ENCODE measurements around the gene HIGD2A.
"Not testable (repeated sequence)": the region's sequence is repeated elsewhere in the genome, so short reads cannot be mapped to it uniquely, and the experiment has no call there.

Gene HIGD2A

DNA sequence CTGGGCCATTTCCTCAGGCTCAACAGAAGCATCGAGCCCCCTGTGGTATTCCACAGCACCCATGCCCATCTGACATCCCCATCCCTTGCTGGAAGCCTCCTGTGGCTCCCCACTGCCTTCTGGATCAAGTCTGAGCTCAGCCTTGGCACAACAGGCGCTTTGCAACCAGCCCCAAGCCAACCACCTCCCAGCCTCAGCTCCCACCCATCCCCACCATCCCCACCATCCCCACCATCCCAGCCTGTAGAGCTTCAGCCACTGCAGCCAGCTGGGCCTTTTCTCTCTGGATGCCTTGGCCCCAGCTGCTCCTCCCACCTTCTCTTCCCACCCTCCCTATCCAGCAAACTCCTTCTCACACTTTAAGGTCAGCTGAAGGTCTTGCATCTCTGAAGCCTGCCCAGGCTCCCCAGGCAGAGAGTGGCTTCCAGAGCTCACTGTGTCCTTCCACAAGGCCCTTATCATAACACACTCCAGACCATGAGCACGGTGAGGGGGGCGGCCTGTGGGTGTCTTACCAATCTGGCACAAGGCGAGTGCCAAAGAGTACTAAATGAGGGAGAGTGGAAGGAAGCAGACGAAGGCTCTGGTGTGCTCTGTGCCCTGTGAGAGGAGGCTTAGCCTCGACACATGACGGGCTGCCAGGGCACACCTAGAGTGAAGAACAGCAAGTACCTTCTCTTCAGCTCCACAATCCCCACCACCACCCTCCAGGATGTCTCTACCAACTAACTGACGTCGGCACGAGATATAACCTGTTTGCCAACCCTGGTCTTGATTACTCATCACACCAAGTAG is 6.5 kb downstream of the HIGD2A start:
- no peaks in the 10 kb centered on the region for H3K36me3 ChIP-seq (ENCODE audit: control insufficient read depth, insufficient read depth, low read length)
- no peak overlapping the region for H3K4me3 ChIP-seq (ENCODE audit: low read length)
- no peaks in the 10 kb centered on the region for H3K4me1 ChIP-seq (ENCODE audit: control insufficient read depth, insufficient read depth, low read length)
- H3K27me3 ChIP-seq (ENCODE audit: control insufficient read depth, insufficient read depth, low read length), result no peaks in the 10 kb centered on the region
- WGBS (ENCODE audit: insufficient coverage, insufficient read length), result no CpG with 5 or more reads among the region's 11 CpGs
- DNase-seq (ENCODE audit: low read depth, low spot score), result no peak
- no peak overlapping the region for H3K27ac ChIP-seq (ENCODE audit: low read length)
- no peaks in the 10 kb centered on the region for H3K9me3 ChIP-seq (ENCODE audit: control insufficient read depth, insufficient read depth, low read length)

DNA sequence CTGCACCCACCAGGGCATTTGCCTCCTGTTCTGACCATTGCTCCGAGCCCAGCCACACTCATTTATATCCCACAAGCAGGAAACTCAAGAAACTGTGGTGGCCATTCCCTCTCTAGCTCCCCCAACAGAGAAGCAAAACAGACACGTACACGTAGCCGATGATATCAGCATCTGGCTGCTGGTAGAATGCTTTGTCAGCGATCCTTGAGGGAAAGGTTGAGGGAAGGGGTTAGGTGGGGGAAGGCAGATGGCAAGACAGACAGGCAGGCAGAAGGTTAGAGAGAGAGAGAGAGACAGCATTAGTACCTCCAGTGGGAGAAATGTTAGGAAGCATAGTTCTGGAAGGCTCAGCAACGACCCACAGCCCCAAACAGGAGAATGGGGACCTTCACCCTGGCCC is 7.8 kb downstream of the HIGD2A start:
- Histone ChIP-seq H3K9me3 (ENCODE audit: control insufficient read depth, insufficient read depth, low read length) (no peaks in the 10 kb centered on the region), H3K27ac (ENCODE audit: low read length) (no peak overlapping the region), H3K4me3 (ENCODE audit: low read length) (no peak overlapping the region), H3K4me1 (ENCODE audit: control insufficient read depth, insufficient read depth, low read length) (no peaks in the 10 kb centered on the region), H3K27me3 (ENCODE audit: control insufficient read depth, insufficient read depth, low read length) (no peaks in the 10 kb centered on the region), H3K36me3 (ENCODE audit: control insufficient read depth, insufficient read depth, low read length) (no peaks in the 10 kb centered on the region)
- no peak for DNase-seq (ENCODE audit: low read depth, low spot score)
- WGBS (ENCODE audit: insufficient coverage, insufficient read length), result no CpG with 5 or more reads among the region's 6 CpGs

GRCh38 chr5:176397736-176398420 is 9.3 kb downstream of the HIGD2A start:
- DNase-seq (ENCODE audit: low read depth, low spot score), result no peak
- no peaks in the 10 kb centered on the region for H3K9me3 ChIP-seq (ENCODE audit: control insufficient read depth, insufficient read depth, low read length)
- no peaks in the 10 kb centered on the region for H3K27me3 ChIP-seq (ENCODE audit: control insufficient read depth, insufficient read depth, low read length)
- no peak overlapping the region for H3K4me3 ChIP-seq (ENCODE audit: low read length)
- H3K27ac ChIP-seq (ENCODE audit: low read length), result no peak overlapping the region
- no peaks in the 10 kb centered on the region for H3K4me1 ChIP-seq (ENCODE audit: control insufficient read depth, insufficient read depth, low read length)
- no CpG with 5 or more reads among the region's 18 CpGs for WGBS (ENCODE audit: insufficient coverage, insufficient read length)
- H3K36me3 ChIP-seq (ENCODE audit: control insufficient read depth, insufficient read depth, low read length), result no peaks in the 10 kb centered on the region

- Histone ChIP-seq H3K4me3 (ENCODE audit: low read length) (no peak overlapping the region), H3K36me3 (ENCODE audit: control insufficient read depth, insufficient read depth, low read length) (no peaks in the 10 kb centered on the region), H3K27ac (ENCODE audit: low read length) (no peak overlapping the region), H3K4me1 (ENCODE audit: control insufficient read depth, insufficient read depth, low read length) (no peaks in the 10 kb centered on the region), H3K27me3 (ENCODE audit: control insufficient read depth, insufficient read depth, low read length) (no peaks in the 10 kb centered on the region), H3K9me3 (ENCODE audit: control insufficient read depth, insufficient read depth, low read length) (no peaks in the 10 kb centered on the region)
- WGBS (ENCODE audit: insufficient coverage, insufficient read length), result no CpG with 5 or more reads among the region's 17 CpGs
- no peak for DNase-seq (ENCODE audit: low read depth, low spot score)
Observed at GRCh38 chr5:176400382-176401156, 12.0 kb downstream of the HIGD2A start.

GRCh38 chr5:176401281-176402205 is 13.0 kb downstream of the HIGD2A start:
- Histone ChIP-seq H3K9me3 (ENCODE audit: control insufficient read depth, insufficient read depth, low read length) (no peaks in the 10 kb centered on the region), H3K36me3 (ENCODE audit: control insufficient read depth, insufficient read depth, low read length) (no peaks in the 10 kb centered on the region), H3K4me1 (ENCODE audit: control insufficient read depth, insufficient read depth, low read length) (no peaks in the 10 kb centered on the region), H3K27ac (ENCODE audit: low read length) (no peak overlapping the region), H3K27me3 (ENCODE audit: control insufficient read depth, insufficient read depth, low read length) (no peaks in the 10 kb centered on the region), H3K4me3 (ENCODE audit: low read length) (no peak overlapping the region)
- WGBS (ENCODE audit: insufficient coverage, insufficient read length), result no CpG with 5 or more reads among the region's 22 CpGs
- no peak for DNase-seq (ENCODE audit: low read depth, low spot score)

DNA sequence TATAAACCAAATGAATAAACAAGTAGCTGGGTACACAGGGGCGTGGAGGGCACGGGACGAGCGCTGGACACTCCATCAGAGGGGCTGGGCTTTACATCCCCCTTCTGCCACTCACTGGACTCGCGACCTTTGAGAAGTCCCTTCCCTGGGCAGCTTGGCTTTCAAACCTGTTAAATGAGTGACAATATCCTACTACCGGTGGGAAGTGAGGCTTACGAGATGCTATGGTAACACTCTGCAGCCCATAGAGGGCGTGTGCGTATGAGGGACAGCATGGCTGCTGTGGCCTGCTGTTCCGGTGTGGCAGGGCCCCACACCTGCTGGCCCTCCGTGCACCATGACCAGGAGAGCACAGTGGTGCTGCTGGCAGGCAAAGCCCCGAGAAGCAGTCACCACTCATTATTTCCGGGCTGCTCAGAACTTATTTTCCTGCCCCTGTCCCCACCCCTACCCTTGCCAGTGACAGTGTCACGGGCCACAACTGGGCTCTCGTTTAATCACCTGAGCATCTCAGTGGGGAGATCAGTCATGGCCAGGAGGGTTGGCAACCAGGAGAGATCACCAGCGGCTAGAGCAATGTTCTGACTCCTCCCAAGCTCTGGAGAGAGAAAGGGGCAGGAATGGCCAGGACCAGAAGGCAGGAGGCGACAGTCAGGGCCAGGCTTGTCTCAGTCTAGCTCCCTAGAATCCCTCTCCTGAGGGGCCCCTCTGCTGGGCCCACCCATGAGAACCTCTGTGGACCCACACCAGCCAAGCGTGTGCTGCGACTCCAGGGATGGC is 17.3 kb downstream of the HIGD2A start:
- DNase-seq (ENCODE audit: low read depth, low spot score), result no peak
- no peaks in the 10 kb centered on the region for H3K4me1 ChIP-seq (ENCODE audit: control insufficient read depth, insufficient read depth, low read length)
- H3K4me3 ChIP-seq (ENCODE audit: low read length), result no peak overlapping the region
- H3K27ac ChIP-seq (ENCODE audit: low read length), result no peak overlapping the region
- WGBS (ENCODE audit: insufficient coverage, insufficient read length), result no CpG with 5 or more reads among the region's 20 CpGs
- no peaks in the 10 kb centered on the region for H3K9me3 ChIP-seq (ENCODE audit: control insufficient read depth, insufficient read depth, low read length)
- no peaks in the 10 kb centered on the region for H3K36me3 ChIP-seq (ENCODE audit: control insufficient read depth, insufficient read depth, low read length)
- H3K27me3 ChIP-seq (ENCODE audit: control insufficient read depth, insufficient read depth, low read length), result no peaks in the 10 kb centered on the region

DNA sequence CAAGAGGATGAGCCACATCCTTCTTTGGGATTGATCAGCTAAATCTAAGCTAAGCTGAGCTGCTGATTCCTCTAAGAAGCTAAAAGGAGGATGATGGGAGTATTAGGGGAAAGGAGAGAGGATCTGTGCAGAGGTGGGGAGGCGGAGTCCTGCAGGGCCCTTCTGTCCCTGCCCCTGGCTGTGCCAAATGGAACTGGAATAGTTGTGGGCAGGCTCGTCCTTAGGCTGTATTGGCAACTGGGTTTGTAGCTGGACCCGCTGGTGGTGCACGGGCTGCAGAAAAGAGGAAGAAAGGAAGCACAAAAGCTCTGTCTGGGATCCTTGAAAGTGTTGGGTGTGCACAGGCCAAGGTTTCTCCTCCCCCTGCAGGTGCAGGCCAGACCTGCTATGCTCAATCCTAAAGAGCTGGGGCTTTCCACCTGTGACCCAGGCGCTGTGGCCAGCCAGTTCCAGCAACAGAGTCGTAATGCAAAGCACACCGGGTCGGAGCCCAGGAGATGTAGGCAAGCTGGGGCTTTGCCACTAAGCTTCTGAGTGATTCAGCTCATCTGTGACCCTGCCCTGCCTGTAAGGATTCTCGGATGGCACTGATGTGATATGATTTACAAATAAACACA is 18.0 kb downstream of the HIGD2A start:
- Histone ChIP-seq H3K36me3 (ENCODE audit: control insufficient read depth, insufficient read depth, low read length) (no peaks in the 10 kb centered on the region), H3K4me1 (ENCODE audit: control insufficient read depth, insufficient read depth, low read length) (no peaks in the 10 kb centered on the region), H3K27ac (ENCODE audit: low read length) (no peak overlapping the region), H3K27me3 (ENCODE audit: control insufficient read depth, insufficient read depth, low read length) (no peaks in the 10 kb centered on the region), H3K9me3 (ENCODE audit: control insufficient read depth, insufficient read depth, low read length) (no peaks in the 10 kb centered on the region), H3K4me3 (ENCODE audit: low read length) (no peak overlapping the region)
- WGBS (ENCODE audit: insufficient coverage, insufficient read length), result no CpG with 5 or more reads among the region's 9 CpGs
- DNase-seq (ENCODE audit: low read depth, low spot score), result no peak

- no peak overlapping the region for H3K4me3 ChIP-seq (ENCODE audit: low read length)
- H3K36me3 ChIP-seq (ENCODE audit: control insufficient read depth, insufficient read depth, low read length), result no peaks in the 10 kb centered on the region
- no peak for DNase-seq (ENCODE audit: low read depth, low spot score)
- no peaks in the 10 kb centered on the region for H3K27me3 ChIP-seq (ENCODE audit: control insufficient read depth, insufficient read depth, low read length)
- no peaks in the 10 kb centered on the region for H3K4me1 ChIP-seq (ENCODE audit: control insufficient read depth, insufficient read depth, low read length)
- no peaks in the 10 kb centered on the region for H3K9me3 ChIP-seq (ENCODE audit: control insufficient read depth, insufficient read depth, low read length)
- no peak overlapping the region for H3K27ac ChIP-seq (ENCODE audit: low read length)
- no CpG with 5 or more reads among the region's 6 CpGs for WGBS (ENCODE audit: insufficient coverage, insufficient read length)
Observed at GRCh38 chr5:176407456-176408251, 19.1 kb downstream of the HIGD2A start.

DNA sequence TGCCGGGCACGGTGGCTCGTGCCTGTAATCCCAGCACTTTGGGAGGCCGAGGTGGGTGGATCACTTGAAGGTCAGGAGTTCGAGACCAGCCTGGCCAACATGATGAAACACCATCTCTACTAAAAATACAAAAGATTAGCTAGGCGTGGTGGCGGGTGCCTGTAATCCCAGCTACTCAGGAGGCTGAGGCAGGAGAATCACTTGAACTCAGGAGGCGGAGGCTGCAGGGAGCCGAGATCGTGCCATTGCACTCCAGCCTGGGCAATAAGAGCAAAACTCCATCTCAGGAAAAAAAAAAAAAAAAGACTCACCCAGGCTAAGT is 19.7 kb downstream of the HIGD2A start:
- H3K4me1 ChIP-seq (ENCODE audit: control insufficient read depth, insufficient read depth, low read length); H3K27me3 ChIP-seq (ENCODE audit: control insufficient read depth, insufficient read depth, low read length); H3K36me3 ChIP-seq (ENCODE audit: control insufficient read depth, insufficient read depth, low read length); DNase-seq (ENCODE audit: low read depth, low spot score); H3K9me3 ChIP-seq (ENCODE audit: control insufficient read depth, insufficient read depth, low read length); H3K27ac ChIP-seq (ENCODE audit: low read length); H3K4me3 ChIP-seq (ENCODE audit: low read length): not testable (repeated sequence)
- WGBS (ENCODE audit: insufficient coverage, insufficient read length), result no CpG with 5 or more reads among the region's 10 CpGs

Data from iPS DF 6.9 (cell line).